GM19025 (cell line): ENCODE results near the gene MYO1D.
"Not testable (repeated sequence)": the region's sequence is repeated elsewhere in the genome, so short reads cannot be mapped to it uniquely, and the experiment has no call there.

Experiments
- ATAC-seq: cut with Tn5 transposase; IDR thresholded peaks from one replicate; pipeline ENCODE4 v1.9.1; 2021; ENCODE audit warnings: mild to moderate bottlenecking, low read depth, moderate library complexity; ENCODE audit not compliant: unreplicated experiment

The MYO1D gene

GRCh38 chr17:32821987-32822934, 54.7 kb downstream of the MYO1D start:
- ATAC-seq, result not testable (repeated sequence)

DNA sequence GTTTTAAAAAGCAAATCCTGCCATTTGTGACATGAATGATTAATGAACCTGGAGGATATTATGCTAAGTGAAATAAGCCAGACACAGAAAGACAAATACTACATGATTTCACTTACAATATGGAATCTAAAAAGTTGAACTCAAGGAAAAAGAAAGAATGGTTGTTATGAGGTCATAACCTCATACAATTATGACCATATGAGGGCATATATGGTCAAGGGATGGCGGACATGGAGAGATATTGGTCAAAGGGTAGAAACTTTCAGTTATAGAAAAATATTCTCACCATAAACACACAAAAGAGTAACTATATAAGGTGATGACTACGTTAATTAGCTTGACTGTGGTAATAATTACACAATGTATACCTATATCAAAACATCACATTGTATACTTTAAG, 56.5 kb downstream of the MYO1D start:
- no peak for ATAC-seq

DNA sequence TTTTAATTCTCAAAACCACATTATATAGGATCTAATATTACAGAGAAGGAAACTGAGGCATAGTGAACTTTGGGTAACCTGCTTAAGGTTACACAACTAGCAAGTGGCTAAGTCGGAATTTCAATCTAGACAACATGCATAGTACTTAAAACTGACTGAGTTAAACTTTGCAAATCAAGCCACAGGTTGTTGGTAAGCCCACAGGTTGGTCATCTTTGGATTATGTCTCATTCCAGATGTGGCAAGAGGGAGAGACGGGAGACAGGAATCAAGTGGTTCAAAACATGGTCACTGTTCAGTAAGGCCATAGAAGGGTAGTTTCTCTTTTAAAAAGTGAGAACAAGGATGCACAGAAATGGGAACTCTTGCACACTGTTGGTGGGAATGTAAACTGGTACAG, 57.1 kb downstream of the MYO1D start:
- ATAC-seq, result no peak

- no peak for ATAC-seq
Measured at GRCh38 chr17:32819035-32819434, 57.9 kb downstream of the MYO1D start.

DNA sequence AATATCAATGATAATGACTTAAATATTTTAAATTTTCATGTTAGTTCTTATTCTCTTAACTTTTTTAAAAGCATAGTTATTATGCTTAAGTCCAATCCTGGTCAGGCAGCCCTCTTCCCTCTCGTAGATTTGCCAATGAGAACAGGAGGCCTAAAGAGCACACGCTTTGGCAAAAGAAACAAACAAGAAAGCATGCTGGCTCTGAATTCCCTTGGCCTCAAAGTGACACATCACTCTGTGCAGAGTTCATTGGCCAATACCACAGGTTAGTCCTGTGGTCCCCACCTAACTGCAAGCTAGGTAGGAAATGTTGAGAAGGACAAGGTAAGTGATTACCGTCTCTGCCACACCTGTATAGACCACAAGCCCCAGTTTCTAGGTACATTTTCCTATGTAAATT, 61.5 kb downstream of the MYO1D start:
- no peak for ATAC-seq

DNA sequence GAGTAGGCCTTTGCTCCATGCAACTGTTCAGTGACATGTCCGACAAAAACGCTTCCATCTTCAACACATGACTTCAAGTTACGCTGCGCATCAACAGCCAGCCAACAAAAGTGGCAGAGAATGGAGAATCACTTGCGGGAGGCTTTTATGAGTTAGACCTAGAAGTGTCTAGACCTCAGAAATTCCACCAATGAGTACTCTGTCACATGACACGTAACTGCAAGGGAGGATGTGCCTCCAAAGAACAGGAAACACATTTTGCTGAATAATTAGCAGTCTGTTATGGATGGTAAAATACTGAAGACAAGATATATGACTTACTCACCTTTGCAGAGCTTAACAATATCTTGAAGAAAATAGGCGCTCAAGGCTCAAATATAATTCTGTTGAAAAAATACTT, 62.1 kb downstream of the MYO1D start:
- ATAC-seq, result no peak

GRCh38 chr17:32813021-32813420, 63.9 kb downstream of the MYO1D start:
- ATAC-seq, result no peak

GRCh38 chr17:32810690-32811089, 66.2 kb downstream of the MYO1D start:
- no peak for ATAC-seq

DNA sequence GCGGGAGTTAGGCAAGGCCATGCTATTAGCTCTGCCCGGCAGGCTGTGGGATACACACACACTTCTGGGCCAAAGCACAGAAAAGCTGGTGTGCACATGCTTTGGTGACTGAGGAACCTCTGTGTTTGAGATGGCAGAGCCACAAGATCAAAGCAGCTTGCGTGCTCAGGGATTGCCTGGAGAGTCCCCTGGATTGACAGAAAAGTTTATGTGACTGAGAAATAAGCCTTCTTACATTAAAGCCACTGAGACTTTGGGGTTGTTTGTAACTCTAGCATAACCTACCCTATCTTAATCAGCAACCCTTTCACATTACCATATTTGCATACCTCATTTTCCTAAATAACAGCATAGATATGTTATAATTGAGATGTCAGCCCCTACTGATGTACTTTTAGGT, 69.3 kb downstream of the MYO1D start:
- ATAC-seq, result no peak

GRCh38 chr17:32806646-32807045, 70.3 kb downstream of the MYO1D start:
- no peak for ATAC-seq

GRCh38 chr17:32805029-32805976, 71.6 kb downstream of the MYO1D start:
- no peak for ATAC-seq

DNA sequence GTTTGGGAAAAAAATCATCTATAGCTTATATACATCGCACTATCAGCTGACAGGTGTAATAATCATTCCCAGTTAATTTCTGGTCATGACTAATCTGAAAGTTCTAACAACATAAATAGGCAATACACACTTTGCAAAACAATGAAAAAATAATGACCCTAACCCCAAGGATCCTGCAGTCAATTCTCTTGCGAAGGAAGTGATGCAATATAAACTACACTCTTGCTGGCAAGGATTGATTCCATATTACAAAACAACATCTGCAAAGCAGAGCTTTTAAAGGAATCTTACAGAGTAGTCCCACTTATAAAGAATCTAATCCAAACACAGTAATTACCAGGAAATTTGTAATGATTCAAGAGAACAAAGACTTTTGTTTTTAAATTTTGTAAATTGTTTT, 73.4 kb downstream of the MYO1D start:
- ATAC-seq, result no peak

DNA sequence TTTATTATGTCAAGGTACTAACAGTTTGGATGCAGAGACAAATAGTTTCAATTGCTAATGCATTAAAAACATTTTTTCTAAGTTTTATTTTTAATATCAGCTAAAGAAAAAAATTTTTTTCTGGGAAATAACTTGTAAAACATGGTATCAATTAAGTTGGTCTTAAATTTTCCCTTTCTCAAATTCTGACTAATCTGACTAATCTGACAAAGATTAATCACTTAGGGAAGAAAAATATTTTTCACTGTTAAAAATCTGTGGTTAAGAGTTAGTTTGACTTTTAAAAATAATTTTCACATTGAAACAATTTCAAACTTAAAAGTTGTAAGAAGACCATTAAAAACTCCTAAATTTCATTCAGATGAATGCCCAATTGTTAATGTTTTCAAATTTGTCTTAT, 74.6 kb downstream of the MYO1D start:
- ATAC-seq, result no peak

GRCh38 chr17:32801641-32802040, 75.3 kb downstream of the MYO1D start:
- ATAC-seq, result no peak

DNA sequence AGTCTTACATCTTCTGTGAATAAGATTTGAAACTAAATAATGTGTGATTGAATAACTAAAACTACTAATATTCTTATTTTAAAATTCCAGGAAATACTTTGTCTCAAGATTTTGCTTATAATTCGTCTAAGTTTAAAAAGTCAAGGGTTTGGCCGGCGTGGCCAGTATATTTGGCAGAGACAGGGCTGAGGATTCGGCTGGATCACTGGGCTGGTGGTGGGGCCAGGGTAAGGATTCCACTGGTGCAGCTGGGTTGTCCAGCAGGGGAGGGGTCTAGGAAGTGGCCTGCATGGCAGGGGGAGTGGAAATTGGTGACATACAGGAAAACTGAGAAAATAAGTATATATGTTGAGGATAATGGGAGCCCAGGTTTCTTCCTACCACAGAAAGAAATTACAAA, 75.7 kb downstream of the MYO1D start:
- ATAC-seq, result no peak

- ATAC-seq, result no peak
Measured at GRCh38 chr17:32798938-32799337, 78.0 kb downstream of the MYO1D start.

- no peak for ATAC-seq
Measured at GRCh38 chr17:32795339-32795979, 81.5 kb downstream of the MYO1D start.

GRCh38 chr17:32794533-32795246, 82.2 kb downstream of the MYO1D start:
- no peak for ATAC-seq

DNA sequence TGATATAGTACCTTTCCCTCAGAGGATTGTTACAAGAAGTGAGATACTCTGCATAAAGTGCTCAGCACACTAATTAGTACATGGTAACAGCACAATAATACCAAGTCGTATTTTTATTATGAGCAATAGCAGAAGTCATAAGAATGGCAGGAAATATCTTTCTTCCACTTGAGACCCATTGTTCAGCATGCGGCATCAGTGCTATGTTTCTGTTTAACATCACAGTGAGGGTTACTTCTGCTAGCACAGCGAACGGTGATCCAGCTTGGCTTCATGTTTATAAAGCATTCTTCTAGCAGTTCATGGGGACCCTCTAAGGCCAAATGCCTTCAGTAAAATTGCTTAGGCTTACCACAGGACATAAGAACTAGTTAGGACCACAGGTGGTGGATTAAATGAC, 83.1 kb downstream of the MYO1D start:
- no peak for ATAC-seq

DNA sequence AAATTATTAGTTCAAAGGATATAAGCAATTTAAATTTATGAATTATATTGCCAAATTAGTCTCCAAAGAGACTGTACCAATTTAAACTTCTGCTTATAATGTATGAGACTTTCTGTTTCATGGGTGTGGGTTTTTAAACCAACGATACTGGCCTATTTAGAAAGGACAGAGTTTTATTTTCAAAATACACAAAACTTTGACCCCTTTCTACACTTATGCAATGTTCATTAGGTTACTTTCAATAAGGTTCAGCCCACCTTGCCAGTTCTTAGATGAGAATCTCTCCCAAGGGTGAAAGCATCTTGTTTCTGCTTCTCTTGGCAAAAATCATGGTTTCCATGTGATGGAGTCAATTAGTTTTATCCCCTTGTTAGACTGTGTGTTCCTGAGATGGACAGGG, 84.7 kb downstream of the MYO1D start:
- no peak for ATAC-seq
